Measurements from ENCODE around the gene DEXI.

Gene DEXI

DNA sequence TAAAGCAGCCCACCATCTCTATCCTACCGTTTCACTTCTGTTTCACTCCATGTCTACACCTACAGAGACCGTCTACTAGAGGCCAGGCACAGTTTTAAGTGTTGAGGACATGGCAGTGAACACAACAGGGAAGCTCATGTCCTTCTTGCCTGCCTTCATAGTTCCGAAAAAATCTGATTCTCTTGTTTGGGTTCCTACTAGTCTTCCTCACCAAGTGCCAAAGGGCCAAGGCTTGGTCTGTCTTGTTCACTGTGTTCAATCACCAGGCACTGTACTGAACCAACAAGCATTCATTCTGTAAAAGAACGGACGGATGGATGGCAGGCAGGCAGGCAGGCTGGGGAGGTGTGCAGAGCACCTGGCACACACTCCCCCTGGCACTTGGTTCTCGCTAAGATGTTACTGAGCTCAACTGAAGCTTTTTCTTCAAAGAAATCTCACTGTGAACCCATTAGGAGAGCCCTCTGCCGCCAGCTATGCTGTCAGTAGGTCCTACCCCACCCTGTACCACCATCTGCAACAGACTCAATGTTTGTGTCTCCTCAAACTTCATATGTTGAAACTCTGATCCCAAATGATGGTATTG is 2.5 kb downstream of the DEXI start:
- no peak overlapping the region for H3K27ac ChIP-seq (ENCODE audit: insufficient read depth in 1 of 2, low read depth in 1 of 2, low read length in 2 of 2, poor library complexity in 1 of 2, severe bottlenecking in 2 of 2)

DNA sequence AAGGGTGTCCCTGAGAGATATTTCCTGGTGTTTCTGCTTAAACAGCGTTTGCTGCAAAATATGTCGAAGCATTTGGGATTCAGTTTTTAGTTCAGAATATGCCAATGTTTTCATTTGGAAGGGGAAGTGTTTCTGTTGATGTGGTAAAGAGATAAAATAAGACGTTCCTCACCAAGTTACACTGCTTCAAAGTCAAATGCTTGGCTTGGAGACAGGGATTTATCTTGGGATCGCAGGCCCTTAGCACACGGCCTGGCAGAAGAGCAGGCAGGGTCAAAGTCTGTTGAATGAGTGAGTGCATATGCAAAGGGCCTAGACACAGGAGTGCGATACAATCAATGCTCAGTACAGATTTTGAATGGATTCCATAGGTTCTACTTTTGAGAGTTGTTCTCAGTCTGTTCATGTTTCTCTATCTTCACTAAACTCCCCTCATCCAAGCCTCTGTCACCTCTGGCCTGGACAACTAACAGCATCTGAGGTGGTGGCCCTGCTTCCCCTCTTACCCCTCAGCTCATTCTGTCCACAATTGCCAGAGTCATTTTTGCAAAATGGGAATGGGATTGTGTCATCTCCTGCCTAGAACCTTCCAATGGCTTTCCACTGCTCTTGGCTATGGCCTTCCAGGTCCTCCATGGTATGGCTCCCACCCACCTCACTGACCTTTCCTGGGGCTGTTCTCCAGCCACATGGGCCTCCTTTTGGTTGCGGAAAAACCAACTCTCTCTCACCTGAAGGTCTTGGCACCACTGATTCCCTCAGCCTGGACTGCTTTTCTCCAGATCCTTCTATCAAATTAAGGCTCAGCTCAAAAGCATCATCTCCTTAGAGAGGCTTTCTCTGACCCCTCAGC is 3.2 kb downstream of the DEXI start:
- POLR2A ChIA-PET: no interaction called here
- WGBS (ENCODE audit: insufficient coverage): 29% methylated on average over 4 of the region's 7 CpGs
- no peak for DNase-seq

More for the DNA sequence above, 2.5 kb downstream of the DEXI start:
- peak overlapping the region in 4 of 7 experiments; percentile 62 to 85 (median 77) for H3K4me3 ChIP-seq (ENCODE audit: control insufficient read depth in 1 of 7, extremely low read depth in 1 of 7, insufficient read depth in 4 of 7, low read depth in 2 of 7, low read length in 6 of 7)
- no peaks in the 10 kb centered on the region for H3K27me3 ChIP-seq (replicated peaks in 2 of 5; ENCODE audit: control insufficient read depth in 4 of 5, insufficient read depth in 5 of 5, low read length in 4 of 5)
- H3K9me3 ChIP-seq (ENCODE audit: control extremely low read depth in 1 of 5, control insufficient read depth in 4 of 5, insufficient read depth in 2 of 5, low read depth in 1 of 5, low read length in 4 of 5): no peaks in the 10 kb centered on the region
- CTCF ChIA-PET: interaction anchor here (0.7 to 1.2 kb wide), 5 partner anchors 9 to 52 kb away, joined by 3 to 4 read pairs (median 3); no protein-coding TSS in a partner anchor
- H3K4me1 ChIP-seq (ENCODE audit: control extremely low read depth in 1 of 4, control insufficient read depth in 4 of 4, insufficient read depth in 4 of 4, low read length in 3 of 4): peaks cover 19 to 73% (median 67%) of the 10 kb centered on the region in 4 experiments
- peaks cover 0 to 19% (median 5%) of the 10 kb centered on the region in 4 experiments for H3K36me3 ChIP-seq (ENCODE audit: control insufficient read depth in 4 of 4, insufficient read depth in 4 of 4, low read length in 3 of 4)
- POLR2A ChIA-PET: no interaction called here
- DNase-seq: no peak
- WGBS (ENCODE audit: insufficient coverage): 98% methylated on average over 5 of the region's 7 CpGs

DNA sequence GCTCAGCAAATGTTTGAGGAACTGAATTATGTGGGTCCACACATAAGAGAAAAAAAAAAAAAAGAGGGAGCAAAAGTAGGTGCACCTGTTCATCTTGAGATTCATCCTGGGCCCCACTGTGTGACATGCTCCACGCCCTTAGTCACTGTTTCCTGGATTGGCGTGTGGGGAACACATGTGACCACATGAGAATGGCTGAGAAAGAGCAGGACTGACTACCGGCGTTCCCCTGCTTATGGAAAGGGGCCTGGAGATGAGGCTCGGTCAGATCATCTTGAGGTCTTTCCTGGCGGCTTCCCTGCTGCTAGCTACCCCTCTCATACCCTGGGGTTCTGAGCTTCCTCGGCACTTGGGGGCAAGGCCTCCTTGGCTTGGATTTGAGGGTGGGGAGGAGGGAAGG is 3.9 kb downstream of the DEXI start:
- ChIA-PET CTCF (interaction anchor here (1.1 to 2.6 kb wide), 2 partner anchors 10 to 59 kb away, joined by 3 to 6 read pairs; no protein-coding TSS in a partner anchor), POLR2A (no interaction called here)
- peak in 2 of 3 donors; percentile 50 to 66 for DNase-seq
- no peaks in the 10 kb centered on the region for H3K27me3 ChIP-seq (replicated peaks in 2 of 5; ENCODE audit: control insufficient read depth in 4 of 5, insufficient read depth in 5 of 5, low read length in 4 of 5)
- H3K36me3 ChIP-seq (ENCODE audit: control insufficient read depth in 4 of 4, insufficient read depth in 4 of 4, low read length in 3 of 4): peaks cover 5 to 33% (median 12%) of the 10 kb centered on the region in 4 experiments
- 6% methylated on average over 5 of the region's 7 CpGs for WGBS (ENCODE audit: insufficient coverage)
- peak overlapping the region in 1 of 2 experiments; percentile 30 for H3K27ac ChIP-seq (ENCODE audit: insufficient read depth in 1 of 2, low read depth in 1 of 2, low read length in 2 of 2, poor library complexity in 1 of 2, severe bottlenecking in 2 of 2)
- H3K9me3 ChIP-seq (ENCODE audit: control extremely low read depth in 1 of 5, control insufficient read depth in 4 of 5, insufficient read depth in 2 of 5, low read depth in 1 of 5, low read length in 4 of 5): no peaks in the 10 kb centered on the region
- peak overlapping the region in 5 of 7 experiments; percentile 11 to 85 (median 42) for H3K4me3 ChIP-seq (ENCODE audit: control insufficient read depth in 1 of 7, extremely low read depth in 1 of 7, insufficient read depth in 4 of 7, low read depth in 2 of 7, low read length in 6 of 7)
- peaks cover 19 to 72% (median 64%) of the 10 kb centered on the region in 4 experiments for H3K4me1 ChIP-seq (ENCODE audit: control extremely low read depth in 1 of 4, control insufficient read depth in 4 of 4, insufficient read depth in 4 of 4, low read length in 3 of 4)

More for the DNA sequence above, 3.2 kb downstream of the DEXI start:
- CTCF ChIA-PET: interaction anchor here (0.7 to 2.6 kb wide), 5 partner anchors 8 to 51 kb away, joined by 3 to 6 read pairs (median 3); no protein-coding TSS in a partner anchor
- Histone ChIP-seq H3K27ac (ENCODE audit: insufficient read depth in 1 of 2, low read depth in 1 of 2, low read length in 2 of 2, poor library complexity in 1 of 2, severe bottlenecking in 2 of 2) (peak overlapping the region in 1 of 2 experiments; percentile 25), H3K9me3 (ENCODE audit: control extremely low read depth in 1 of 5, control insufficient read depth in 4 of 5, insufficient read depth in 2 of 5, low read depth in 1 of 5, low read length in 4 of 5) (no peaks in the 10 kb centered on the region), H3K27me3 (replicated peaks in 2 of 5; ENCODE audit: control insufficient read depth in 4 of 5, insufficient read depth in 5 of 5, low read length in 4 of 5) (no peaks in the 10 kb centered on the region), H3K4me1 (ENCODE audit: control extremely low read depth in 1 of 4, control insufficient read depth in 4 of 4, insufficient read depth in 4 of 4, low read length in 3 of 4) (peaks cover 19 to 74% (median 66%) of the 10 kb centered on the region in 4 experiments), H3K4me3 (ENCODE audit: control insufficient read depth in 1 of 7, extremely low read depth in 1 of 7, insufficient read depth in 4 of 7, low read depth in 2 of 7, low read length in 6 of 7) (peak overlapping the region in 5 of 7 experiments; percentile 11 to 85 (median 42)), H3K36me3 (ENCODE audit: control insufficient read depth in 4 of 4, insufficient read depth in 4 of 4, low read length in 3 of 4) (peaks cover 3 to 26% (median 9%) of the 10 kb centered on the region in 4 experiments)

DNA sequence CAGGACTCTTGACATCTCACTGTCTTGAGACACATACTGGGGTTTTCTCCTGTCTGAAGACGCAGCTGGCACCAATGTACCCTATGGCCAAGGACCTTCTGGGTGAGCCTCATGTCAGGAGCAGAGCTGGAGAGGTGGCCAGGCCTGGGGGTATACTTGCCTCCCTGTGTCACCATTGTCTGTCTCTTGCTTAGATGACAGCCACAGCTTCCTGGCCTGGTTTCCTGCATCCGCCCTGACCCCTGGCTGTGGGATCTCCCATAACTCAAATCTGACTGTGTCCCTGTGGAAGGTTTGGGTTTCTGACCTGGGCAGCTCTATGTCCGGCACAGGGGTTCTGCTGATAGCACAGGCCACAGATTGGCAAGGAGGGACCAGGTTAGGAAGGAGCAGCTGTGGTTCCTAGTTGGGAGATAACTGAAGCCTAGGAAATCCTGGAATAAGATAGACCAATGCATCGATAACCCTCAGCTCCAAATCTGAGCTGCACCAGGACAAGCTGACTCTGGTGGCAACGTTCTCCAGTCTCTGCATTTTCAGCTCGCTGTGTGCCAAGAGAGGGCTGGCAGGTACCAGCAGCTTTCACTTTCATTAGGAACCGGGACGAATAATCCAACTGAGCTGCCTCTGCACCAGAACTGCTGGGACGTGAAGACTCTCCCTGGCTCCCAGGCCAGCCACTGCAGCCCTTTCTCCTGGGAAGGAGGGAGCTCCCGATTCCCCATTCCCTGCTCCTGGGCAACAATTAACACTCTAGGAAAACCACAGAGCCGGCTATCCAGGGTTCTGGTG is 5.0 kb downstream of the DEXI start:
- H3K27me3 ChIP-seq (replicated peaks in 2 of 5; ENCODE audit: control insufficient read depth in 4 of 5, insufficient read depth in 5 of 5, low read length in 4 of 5): no peaks in the 10 kb centered on the region
- ChIA-PET CTCF (interaction anchor here (1.1 to 2.6 kb wide), 5 partner anchors 9 to 424 kb away, joined by 3 to 7 read pairs (median 4); no protein-coding TSS in a partner anchor), POLR2A (no interaction called here)
- 25% methylated on average over 8 of the region's 11 CpGs for WGBS (ENCODE audit: insufficient coverage)
- peaks cover 19 to 65% (median 57%) of the 10 kb centered on the region in 4 experiments for H3K4me1 ChIP-seq (ENCODE audit: control extremely low read depth in 1 of 4, control insufficient read depth in 4 of 4, insufficient read depth in 4 of 4, low read length in 3 of 4)
- peak overlapping the region in 1 of 2 experiments; percentile 30 for H3K27ac ChIP-seq (ENCODE audit: insufficient read depth in 1 of 2, low read depth in 1 of 2, low read length in 2 of 2, poor library complexity in 1 of 2, severe bottlenecking in 2 of 2)
- peaks cover 8 to 41% (median 16%) of the 10 kb centered on the region in 4 experiments for H3K36me3 ChIP-seq (ENCODE audit: control insufficient read depth in 4 of 4, insufficient read depth in 4 of 4, low read length in 3 of 4)
- peak overlapping the region in 5 of 7 experiments; percentile 11 to 85 (median 32) for H3K4me3 ChIP-seq (ENCODE audit: control insufficient read depth in 1 of 7, extremely low read depth in 1 of 7, insufficient read depth in 4 of 7, low read depth in 2 of 7, low read length in 6 of 7)
- no peaks in the 10 kb centered on the region for H3K9me3 ChIP-seq (ENCODE audit: control extremely low read depth in 1 of 5, control insufficient read depth in 4 of 5, insufficient read depth in 2 of 5, low read depth in 1 of 5, low read length in 4 of 5)
- peak in 1 of 3 donors; percentile 36 for DNase-seq

DNA sequence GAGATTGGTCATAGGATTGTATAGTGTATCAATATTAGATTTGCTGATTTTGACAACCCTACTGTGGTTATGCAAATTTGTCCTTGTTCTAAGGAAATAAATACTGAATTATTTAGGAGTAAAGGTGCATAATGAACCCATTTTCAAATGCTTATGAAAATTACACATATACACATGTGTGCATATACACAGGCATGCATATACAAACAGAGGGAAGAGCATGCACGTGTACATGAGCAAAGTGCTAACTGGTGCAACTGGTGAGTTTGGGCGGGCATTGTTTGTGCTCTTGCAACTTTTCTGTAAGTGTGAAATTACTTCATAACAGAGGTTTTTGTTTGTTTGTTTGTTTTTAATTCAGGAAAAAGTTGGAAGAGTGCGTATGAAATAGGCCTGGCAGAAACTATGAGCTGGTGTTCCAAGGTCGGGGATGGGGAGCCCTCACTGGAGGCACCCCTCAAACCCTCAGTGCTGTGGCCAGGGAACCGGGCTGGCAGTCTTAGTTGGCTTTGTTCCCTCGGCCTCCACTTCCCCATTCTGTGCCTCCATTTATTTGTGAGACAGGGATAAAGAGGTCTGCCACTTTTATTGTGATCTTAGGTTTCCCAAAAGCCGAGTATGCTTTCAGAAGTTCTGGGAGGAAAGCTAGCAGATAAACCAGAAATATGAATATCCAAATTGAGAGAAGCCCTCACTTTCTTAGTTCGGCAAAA is 5.8 kb downstream of the DEXI start:
- Histone ChIP-seq H3K36me3 (ENCODE audit: control insufficient read depth in 4 of 4, insufficient read depth in 4 of 4, low read length in 3 of 4) (peaks cover 9 to 45% (median 18%) of the 10 kb centered on the region in 4 experiments), H3K4me3 (ENCODE audit: control insufficient read depth in 1 of 7, extremely low read depth in 1 of 7, insufficient read depth in 4 of 7, low read depth in 2 of 7, low read length in 6 of 7) (peak overlapping the region in 2 of 7 experiments; percentile 85), H3K9me3 (ENCODE audit: control extremely low read depth in 1 of 5, control insufficient read depth in 4 of 5, insufficient read depth in 2 of 5, low read depth in 1 of 5, low read length in 4 of 5) (no peaks in the 10 kb centered on the region), H3K4me1 (ENCODE audit: control extremely low read depth in 1 of 4, control insufficient read depth in 4 of 4, insufficient read depth in 4 of 4, low read length in 3 of 4) (peaks cover 19 to 65% (median 54%) of the 10 kb centered on the region in 4 experiments), H3K27ac (ENCODE audit: insufficient read depth in 1 of 2, low read depth in 1 of 2, low read length in 2 of 2, poor library complexity in 1 of 2, severe bottlenecking in 2 of 2) (no peak overlapping the region), H3K27me3 (replicated peaks in 2 of 5; ENCODE audit: control insufficient read depth in 4 of 5, insufficient read depth in 5 of 5, low read length in 4 of 5) (no peaks in the 10 kb centered on the region)
- no peak for DNase-seq
- WGBS (ENCODE audit: insufficient coverage): 65% methylated on average over 6 of the region's 8 CpGs
- ChIA-PET CTCF (interaction anchor here (1.4 to 2.6 kb wide), 4 partner anchors 8 to 423 kb away, joined by 3 to 7 read pairs (median 5); no protein-coding TSS in a partner anchor), POLR2A (no interaction called here)
